T-helper 2 cell treated with Interferon-gamma antibody and Interleukin-4, amounts not matched to agents 100 ng/mL and 5 ng/mL, for 36 hours (primary cell): Measurements from ENCODE around the gene TRIM41. TPM values are rescaled to one million over a fixed set of nuclear protein-coding genes. Genes with fewer than 3 reads are reported as not detected.
"Not testable (repeated sequence)": the region's sequence is repeated elsewhere in the genome, so short reads cannot be mapped to it uniquely, and the experiment has no call there.

Experiments
- intact Hi-C: fragments of 100-400 bp; cut with micrococcal nuclease; formaldehyde crosslinking; loops from one replicate; pipeline ENCODE4 v1.15.1; 2023
- total RNA-seq: library from RNA; stranded (reverse); gene quantifications from 2 replicates; pipeline ENCODE4 v1.2.3, GENCODE V29; 2022

TRIM41 gene
- total RNA-seq, 1 donor from 2014 or later: 38.5 TPM

DNA sequence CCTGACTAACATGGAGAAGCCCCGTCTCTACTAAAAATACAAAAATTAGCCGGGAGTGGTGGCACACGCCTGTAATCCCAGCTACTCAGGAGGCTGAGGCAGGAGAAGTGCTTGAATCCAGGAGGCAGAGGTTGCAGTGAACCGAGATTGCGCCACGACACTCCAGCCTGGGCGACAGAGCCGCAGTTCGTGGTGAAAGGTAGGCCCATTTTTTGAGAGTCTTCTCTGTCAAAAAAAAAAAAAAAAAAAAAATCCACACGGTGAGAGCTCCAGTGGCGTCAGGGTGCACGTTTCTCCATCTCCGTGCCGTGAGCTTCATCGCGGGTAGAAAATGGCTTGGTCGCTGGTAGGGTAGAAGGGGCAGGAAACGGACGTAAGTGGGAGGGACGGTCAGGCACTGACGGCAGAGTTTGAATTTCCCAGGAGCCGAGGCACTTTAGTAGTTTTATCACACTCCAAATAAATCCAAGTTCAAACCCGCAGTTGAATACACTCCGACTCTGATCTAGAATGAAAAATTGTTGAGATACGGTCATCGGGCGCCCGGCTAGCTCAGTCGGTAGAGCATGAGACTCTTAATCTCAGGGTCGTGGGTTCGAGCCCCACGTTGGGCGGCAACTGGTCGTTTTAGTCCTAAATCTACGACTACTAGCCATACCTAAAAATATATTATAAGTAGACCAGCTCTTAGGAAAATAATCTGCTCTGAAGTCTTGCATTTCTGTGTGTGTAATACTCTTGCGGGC, 15.7 kb upstream of the TRIM41 start:
- intact Hi-C loops: loop anchor here (1.0 to 5.0 kb wide), 4 partner anchors 11 to 55 kb away; partner anchors contain the start of genes TRIM41 and TRIM52

DNA sequence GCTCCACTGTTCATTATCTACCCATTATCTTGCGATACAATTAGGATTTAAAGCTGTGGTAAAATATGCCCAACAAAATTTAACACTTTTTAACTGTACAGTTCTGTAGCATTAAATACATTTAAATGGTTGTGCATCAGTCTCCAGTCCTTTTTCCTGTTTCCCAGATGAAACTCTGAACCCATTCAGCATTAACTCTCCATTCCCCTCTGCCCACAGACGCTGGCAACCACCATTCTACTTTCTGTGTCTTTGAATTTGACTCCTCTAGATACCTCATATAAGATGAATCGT, 15.2 kb upstream of the TRIM41 start:
- intact Hi-C loops: loop anchor here (1.0 to 5.0 kb wide), 4 partner anchors 10 to 54 kb away; partner anchors contain the start of genes TRIM41 and TRIM52

DNA sequence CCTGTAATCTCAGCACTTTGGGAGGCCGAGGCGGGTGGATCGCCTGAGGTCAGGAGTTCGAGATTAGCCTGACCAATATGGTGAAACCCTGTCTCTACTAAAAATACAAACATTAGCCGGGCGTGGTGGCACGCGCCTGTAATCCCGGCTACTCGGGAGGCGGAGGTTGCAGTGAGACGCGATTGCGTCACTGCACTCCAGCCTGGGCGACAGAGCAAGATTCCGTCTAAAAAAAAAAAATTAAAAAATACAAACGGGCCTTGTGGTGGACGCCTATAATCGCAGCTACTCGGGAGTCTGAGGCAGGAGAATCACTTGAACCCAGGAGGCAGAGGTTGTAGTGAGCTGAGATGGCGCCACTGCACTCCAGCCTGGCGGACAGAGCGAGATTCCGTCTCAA, 14.1 kb upstream of the TRIM41 start:
- intact Hi-C loops: loop anchor here (5.0 kb wide), 1 partner anchor 53 kb away; the partner anchor contains the start of gene TRIM52

DNA sequence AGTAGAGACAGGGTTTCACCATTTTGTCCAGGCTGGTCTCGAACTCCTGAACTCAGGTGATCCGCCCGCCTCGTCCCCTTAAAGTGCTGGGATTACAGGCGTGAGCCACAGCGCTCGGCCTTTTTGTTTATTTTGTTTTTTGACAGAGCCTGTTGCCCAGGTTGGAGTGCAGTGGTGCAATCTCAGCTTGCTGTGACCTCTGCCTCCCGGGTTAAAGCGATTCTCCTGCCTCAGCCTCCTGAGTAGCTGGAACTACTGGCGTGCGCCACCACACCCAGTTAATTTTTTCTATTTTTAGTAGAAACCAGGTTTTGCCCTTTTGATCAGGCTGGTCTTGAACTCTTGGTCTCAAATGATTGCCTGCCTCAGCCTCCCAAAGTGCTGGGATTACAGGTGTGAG, 12.9 kb upstream of the TRIM41 start:
- intact Hi-C loops: not testable (repeated sequence)

DNA sequence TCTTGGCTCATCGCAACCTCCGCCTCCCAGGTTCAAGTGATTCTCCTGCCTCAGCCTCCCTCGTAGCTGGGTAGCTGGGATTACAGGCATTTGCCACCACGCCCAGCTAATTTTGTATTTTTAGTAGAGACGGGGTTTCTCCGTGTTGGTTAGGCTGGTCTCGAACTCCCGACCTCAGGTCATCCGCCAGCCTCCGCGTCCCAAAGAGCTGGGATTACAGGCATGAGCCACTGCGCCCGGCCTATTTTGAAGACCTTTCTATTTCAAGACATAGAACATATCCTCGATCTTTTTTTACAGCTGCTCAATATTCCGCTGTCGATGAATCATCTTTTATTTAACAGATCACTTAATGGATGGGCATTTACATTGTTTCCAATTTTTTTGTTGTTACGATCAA, 12.4 kb upstream of the TRIM41 start:
- intact Hi-C loops: not testable (repeated sequence)

GRCh38 chr5:181211208-181211607, 11.9 kb upstream of the TRIM41 start:
- intact Hi-C loops: no loop called here

DNA sequence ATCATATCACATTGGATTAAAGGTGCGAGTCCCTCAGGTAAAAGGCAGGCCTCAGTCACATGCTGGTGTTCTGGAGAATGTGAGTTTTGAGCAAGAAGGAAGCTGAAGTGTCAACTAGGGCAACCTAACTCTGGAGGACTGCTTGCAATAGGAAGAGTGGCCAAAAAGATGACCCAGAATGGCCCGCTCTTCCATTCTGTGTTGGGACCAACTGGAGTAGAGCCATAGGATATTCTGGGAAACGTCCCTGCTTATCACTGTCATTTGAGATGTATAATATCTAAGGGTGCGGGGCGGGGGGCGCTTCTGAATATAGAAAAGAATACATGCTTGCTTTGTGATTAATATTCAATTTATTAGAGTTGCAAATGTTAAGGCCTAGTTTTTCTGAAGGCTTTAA, 11.0 kb upstream of the TRIM41 start:
- intact Hi-C loops: no loop called here

- intact Hi-C loops: no loop called here
These were observed 10.1 kb upstream of the TRIM41 start for GRCh38 chr5:181212934-181213333.

DNA sequence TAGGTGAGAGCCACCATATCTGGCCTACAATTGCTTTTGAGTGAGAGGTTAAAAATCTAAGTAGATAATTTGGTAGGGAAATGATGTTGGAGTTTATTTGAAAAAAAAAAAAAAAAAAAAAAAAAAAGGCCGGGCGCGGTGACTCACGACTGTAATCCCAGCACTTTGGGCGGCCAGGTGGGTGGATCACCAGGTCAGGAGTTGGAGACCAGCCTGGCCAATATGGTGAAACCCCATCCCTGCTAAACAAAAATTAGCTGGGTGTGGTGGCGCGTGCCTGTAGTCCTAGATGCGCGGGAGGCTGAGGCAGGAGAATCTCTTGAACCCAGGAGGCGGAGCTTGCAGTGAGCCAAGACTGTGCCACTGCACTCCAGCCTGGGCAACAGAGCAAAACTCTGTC, 8.8 kb upstream of the TRIM41 start:
- intact Hi-C loops: not testable (repeated sequence)

DNA sequence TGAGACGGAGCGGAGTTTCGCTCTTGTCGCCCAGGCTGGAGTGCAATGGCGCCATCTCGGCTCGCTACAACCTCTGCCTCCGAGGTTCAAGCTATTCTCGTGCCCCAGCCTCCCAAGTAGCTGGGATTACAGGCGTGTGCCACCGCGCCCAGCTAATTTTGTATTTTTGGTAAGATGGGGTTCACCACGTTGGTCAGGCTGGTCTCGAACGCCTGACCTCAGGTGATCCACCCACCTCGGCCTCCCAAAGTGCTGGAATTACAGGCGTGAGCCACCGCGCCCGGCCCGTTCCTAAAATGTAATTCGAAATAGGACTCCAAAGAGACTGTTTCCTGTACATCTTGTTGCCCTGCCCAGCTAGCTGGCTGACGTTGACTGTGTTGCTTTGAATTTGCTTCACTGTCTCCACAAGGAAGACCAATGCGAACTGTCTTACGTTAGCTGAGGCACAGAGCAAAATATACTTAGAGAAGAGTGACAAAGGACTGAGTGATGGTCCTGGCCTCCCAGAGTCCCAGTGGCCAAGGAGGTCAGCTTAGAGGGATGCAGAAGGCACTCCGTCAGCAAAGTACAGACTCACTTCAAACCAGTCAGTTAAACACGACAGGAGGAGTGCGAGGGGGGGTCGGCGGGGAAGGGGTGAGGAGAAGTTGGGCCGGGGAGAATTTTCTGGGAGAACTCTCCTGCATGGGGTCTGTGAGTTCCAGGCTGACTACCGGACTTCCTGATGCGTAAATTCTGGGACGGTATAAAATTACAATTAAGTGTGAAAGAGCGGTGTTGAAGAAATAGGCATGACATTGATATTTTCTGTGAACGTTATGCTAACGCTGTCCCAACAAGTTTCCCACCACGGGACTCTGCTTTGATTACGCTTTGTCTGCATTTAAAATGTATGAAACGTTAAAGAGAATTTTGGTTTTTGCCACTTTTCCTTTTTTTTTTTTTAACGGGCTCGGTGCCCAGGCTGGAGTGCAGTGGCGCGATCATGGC, 6.8 kb upstream of the TRIM41 start:
- intact Hi-C loops: no loop called here

GRCh38 chr5:181217111-181217802, 5.8 kb upstream of the TRIM41 start:
- intact Hi-C loops: loop anchor here (1.0 kb wide), 1 partner anchor 44 kb away; no protein-coding TSS in a partner anchor

- intact Hi-C loops: loop anchor here (1.0 kb wide), 3 partner anchors 10 to 44 kb away; no protein-coding TSS in a partner anchor
These were observed 5.3 kb upstream of the TRIM41 start for GRCh38 chr5:181217803-181218062.

GRCh38 chr5:181218795-181219124, 4.3 kb upstream of the TRIM41 start:
- intact Hi-C loops: loop anchor here (1.0 kb wide), 2 partner anchors 11 to 27 kb away; no protein-coding TSS in a partner anchor

GRCh38 chr5:181219262-181220177, 3.6 kb upstream of the TRIM41 start:
- intact Hi-C loops: no loop called here

DNA sequence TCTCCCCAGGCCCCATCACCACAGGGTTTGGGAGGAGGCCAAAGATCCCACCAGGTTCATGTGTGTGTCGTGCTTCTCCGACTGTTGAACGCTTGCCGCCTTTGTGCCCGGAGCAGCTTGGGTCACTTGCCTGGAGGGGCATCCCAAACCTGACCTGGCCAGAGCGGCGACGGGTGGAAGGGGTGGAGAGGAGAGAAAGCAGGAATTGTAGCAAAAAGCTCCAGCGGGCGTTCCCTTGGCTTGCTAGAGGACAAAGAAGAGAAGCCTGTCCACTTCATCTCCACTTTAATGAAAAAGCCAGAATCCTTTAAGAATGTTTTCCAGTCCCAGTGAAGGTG, 2.9 kb upstream of the TRIM41 start:
- intact Hi-C loops: no loop called here

DNA sequence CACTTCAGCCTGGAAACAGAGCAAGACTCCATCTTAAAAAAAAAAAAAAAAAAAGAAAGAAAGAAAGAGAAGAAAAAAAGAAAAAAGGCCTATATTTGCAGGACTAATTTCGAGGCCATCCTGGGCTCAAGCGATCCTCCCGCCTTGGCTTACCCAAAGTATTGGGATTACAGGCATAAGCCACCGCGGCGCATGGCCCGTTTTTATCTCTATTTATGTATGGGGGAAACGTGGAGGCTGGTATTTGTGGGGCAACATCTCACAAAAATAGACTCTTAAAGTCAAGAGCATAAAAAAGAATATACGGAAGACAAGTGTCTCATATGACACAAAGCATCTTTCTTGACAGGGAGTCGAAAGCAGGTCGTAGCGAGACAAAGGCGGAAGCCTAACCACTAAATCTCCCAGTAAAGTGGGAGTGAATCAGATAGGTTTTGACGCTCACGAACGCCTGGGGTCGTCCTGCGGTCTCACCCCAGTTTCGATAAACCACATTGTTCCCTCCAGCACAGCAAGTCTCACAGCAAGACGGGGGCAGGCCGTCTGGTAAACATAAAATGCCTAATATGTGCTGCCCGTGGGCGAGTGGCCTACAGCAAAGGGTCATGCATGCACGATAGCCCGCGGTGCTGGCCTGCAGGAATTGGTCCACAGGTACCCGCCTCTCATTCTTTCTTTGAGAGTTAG, 1.8 kb upstream of the TRIM41 start:
- intact Hi-C loops: no loop called here

- intact Hi-C loops: loop anchor here (1.0 to 2.0 kb wide), 4 partner anchors 15 to 419 kb away; partner anchors contain the start of gene MGAT1
These were observed 1.1 kb upstream of the TRIM41 start for GRCh38 chr5:181221792-181222629.

GRCh38 chr5:181222630-181223057, 437 bp upstream of the TRIM41 start:
- intact Hi-C loops: loop anchor here (1.0 to 2.0 kb wide), 8 partner anchors 16 to 420 kb away; partner anchors contain the start of genes MGAT1, RACK1, TRIM52 and ZFP62
